ENCODE data around the gene NPAS2. TPM values are rescaled to one million over a fixed set of nuclear protein-coding genes. Genes with fewer than 3 reads are reported as not detected.

Gene NPAS2
- total RNA-seq, 1 donor from 2014 or later: 10.7 TPM

- no peak for DNase-seq (ENCODE audit: extremely low spot score, unreplicated experiment)
- Mint-ChIP-seq H3K4me1 (ENCODE audit: unreplicated experiment) (peaks cover 7% of the 10 kb centered on the region), H3K27me3 (no peaks in the 10 kb centered on the region), H3K9me3 (peaks cover 6% of the 10 kb centered on the region), H3K27ac (no peak overlapping the region), H3K4me3 (no peak overlapping the region), H3K36me3 (no peaks in the 10 kb centered on the region)
- TF ChIP-seq, protein P1, sequence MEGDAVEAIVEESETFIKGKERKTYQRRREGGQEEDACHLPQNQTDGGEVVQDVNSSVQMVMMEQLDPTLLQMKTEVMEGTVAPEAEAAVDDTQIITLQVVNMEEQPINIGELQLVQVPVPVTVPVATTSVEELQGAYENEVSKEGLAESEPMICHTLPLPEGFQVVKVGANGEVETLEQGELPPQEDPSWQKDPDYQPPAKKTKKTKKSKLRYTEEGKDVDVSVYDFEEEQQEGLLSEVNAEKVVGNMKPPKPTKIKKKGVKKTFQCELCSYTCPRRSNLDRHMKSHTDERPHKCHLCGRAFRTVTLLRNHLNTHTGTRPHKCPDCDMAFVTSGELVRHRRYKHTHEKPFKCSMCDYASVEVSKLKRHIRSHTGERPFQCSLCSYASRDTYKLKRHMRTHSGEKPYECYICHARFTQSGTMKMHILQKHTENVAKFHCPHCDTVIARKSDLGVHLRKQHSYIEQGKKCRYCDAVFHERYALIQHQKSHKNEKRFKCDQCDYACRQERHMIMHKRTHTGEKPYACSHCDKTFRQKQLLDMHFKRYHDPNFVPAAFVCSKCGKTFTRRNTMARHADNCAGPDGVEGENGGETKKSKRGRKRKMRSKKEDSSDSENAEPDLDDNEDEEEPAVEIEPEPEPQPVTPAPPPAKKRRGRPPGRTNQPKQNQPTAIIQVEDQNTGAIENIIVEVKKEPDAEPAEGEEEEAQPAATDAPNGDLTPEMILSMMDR (conservative IDR thresholded peaks at IDR 0.05): no peak
These were observed 30.6 kb upstream of the NPAS2 start for GRCh38 chr2:100789361-100789760.

DNA sequence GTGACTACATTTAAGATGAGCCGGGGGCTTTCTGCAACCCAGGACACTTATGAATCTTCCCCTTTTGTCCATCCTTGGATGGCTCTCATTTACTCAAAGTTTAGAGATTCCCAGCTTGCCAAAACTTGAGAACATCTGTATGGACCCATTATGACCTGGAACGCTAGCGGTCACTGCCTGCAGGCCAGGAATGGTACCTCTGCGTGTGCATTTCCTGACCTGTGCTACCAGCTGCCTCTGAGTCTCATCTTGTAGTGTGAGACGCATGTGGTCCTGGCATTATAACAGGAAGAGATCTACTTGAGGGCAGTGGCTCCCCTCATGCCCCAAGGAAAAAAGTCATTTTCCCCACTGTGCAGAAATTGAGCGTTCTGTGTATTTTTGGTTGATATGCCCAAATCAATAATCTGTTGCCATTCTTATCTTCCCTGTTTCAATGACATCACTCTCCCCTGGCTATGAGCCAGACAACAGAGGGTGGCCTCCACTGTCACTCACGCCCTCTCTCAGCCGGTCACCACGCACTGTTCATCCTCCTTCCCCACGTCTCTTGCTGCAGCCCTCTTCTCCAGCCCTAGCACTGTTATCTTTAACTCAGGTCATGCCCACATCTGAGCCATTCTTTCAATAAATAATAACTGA lies 28.5 kb upstream of the NPAS2 start:
- Mint-ChIP-seq H3K36me3 (no peaks in the 10 kb centered on the region), H3K27ac (no peak overlapping the region), H3K4me3 (no peak overlapping the region), H3K9me3 (peaks cover 7% of the 10 kb centered on the region), H3K27me3 (peaks cover 4% of the 10 kb centered on the region), H3K4me1 (ENCODE audit: unreplicated experiment) (peaks cover 8% of the 10 kb centered on the region)
- DNase-seq (ENCODE audit: extremely low spot score, unreplicated experiment): no peak
- TF ChIP-seq, protein P1 (conservative IDR thresholded peaks at IDR 0.05): no peak

GRCh38 chr2:100791936-100792308 lies 28.0 kb upstream of the NPAS2 start:
- Mint-ChIP-seq H3K4me3 (no peak overlapping the region), H3K27ac (no peak overlapping the region), H3K27me3 (peaks cover 6% of the 10 kb centered on the region), H3K4me1 (ENCODE audit: unreplicated experiment) (peaks cover 11% of the 10 kb centered on the region), H3K36me3 (no peaks in the 10 kb centered on the region), H3K9me3 (peaks cover 11% of the 10 kb centered on the region)
- TF ChIP-seq, protein P1 (conservative IDR thresholded peaks at IDR 0.05): no peak
- no peak for DNase-seq (ENCODE audit: extremely low spot score, unreplicated experiment)

GRCh38 chr2:100793220-100793619 lies 26.7 kb upstream of the NPAS2 start:
- TF ChIP-seq, protein P1 (conservative IDR thresholded peaks at IDR 0.05): no peak
- no peak overlapping the region for H3K4me3 Mint-ChIP-seq
- H3K27me3 Mint-ChIP-seq: peaks cover 6% of the 10 kb centered on the region
- no peak for DNase-seq (ENCODE audit: extremely low spot score, unreplicated experiment)
- H3K27ac Mint-ChIP-seq: no peak overlapping the region
- peaks cover 11% of the 10 kb centered on the region for H3K4me1 Mint-ChIP-seq (ENCODE audit: unreplicated experiment)
- peaks cover 5% of the 10 kb centered on the region for H3K9me3 Mint-ChIP-seq
- no peaks in the 10 kb centered on the region for H3K36me3 Mint-ChIP-seq

DNA sequence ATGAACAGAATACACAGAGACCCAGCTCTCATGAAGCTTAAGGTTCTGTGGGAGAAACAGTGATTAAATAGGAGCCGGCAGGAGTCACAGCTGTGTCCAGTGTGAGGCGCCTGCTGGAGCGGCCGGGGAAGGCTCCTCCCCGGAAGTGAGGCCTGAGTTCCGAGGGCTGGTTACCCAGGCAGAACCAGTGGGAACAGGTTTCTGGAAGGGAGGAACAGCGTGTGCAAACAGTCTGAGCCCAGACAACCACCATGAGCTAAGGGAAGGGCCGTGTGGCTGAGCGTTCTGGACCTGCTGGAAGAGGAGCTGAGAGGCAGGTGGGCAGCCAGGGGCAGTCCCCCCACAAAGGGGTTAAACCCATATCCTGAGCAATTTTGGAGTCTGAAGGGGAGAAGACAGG lies 26.0 kb upstream of the NPAS2 start:
- peaks cover 6% of the 10 kb centered on the region for H3K27me3 Mint-ChIP-seq
- H3K9me3 Mint-ChIP-seq: peaks cover 4% of the 10 kb centered on the region
- DNase-seq (ENCODE audit: extremely low spot score, unreplicated experiment): no peak
- no peak overlapping the region for H3K4me3 Mint-ChIP-seq
- H3K4me1 Mint-ChIP-seq (ENCODE audit: unreplicated experiment): peaks cover 11% of the 10 kb centered on the region
- no peaks in the 10 kb centered on the region for H3K36me3 Mint-ChIP-seq
- H3K27ac Mint-ChIP-seq: no peak overlapping the region
- TF ChIP-seq, protein P1 (conservative IDR thresholded peaks at IDR 0.05): no peak

Measured in type B pancreatic cell (in vitro differentiated cells).